DND-41 (cell line): ENCODE data around the gene ERF.

Experiments
- ATAC-seq: fragments of 200-7000 bp; cut with Tn5 transposase; 3 replicates; pipeline ENCODE4 v1.9.1; 2021; ENCODE audit warnings: low read depth; ENCODE audit not compliant: insufficient read depth
- DNase-seq: peaks from one replicate; pipeline ENCODE4 v3.0.0-alpha.2; 2020
- H2AFZ ChIP-seq: 2 replicates; pipeline ENCODE4 v1.6.0; 2012; ENCODE audit warnings: low read depth, low read length
- H3K27ac ChIP-seq: 2 replicates; pipeline ENCODE4 v1.5.1; 2012; ENCODE audit warnings: low read length, inconsistent platforms
- H3K27me3 ChIP-seq: fragments of 200-600 bp; sonication (generic); 2 replicates; pipeline ENCODE4 v1.6.0; 2012; ENCODE audit warnings: low read length, mild to moderate bottlenecking, inconsistent platforms; ENCODE audit not compliant: insufficient read depth, poor library complexity
- H3K36me3 ChIP-seq: 2 replicates; pipeline ENCODE4 v1.5.1; 2012; ENCODE audit warnings: low read length, inconsistent platforms; ENCODE audit not compliant: insufficient read depth
- H3K4me1 ChIP-seq: 2 replicates; pipeline ENCODE4 v1.5.1; 2012; ENCODE audit warnings: mild to moderate bottlenecking, low read length; ENCODE audit not compliant: insufficient read depth
- H3K4me2 ChIP-seq: 2 replicates; pipeline ENCODE4 v1.6.0; 2012; ENCODE audit warnings: mild to moderate bottlenecking, moderate library complexity, low read length, inconsistent platforms; ENCODE audit not compliant: insufficient read depth
- H3K4me3 ChIP-seq, 2 experiments: fragments of 200-600 bp in 1 of 2; shearing (Covaris generic) in 1 of 2; 2 replicates each; pipeline ENCODE4 v1.5.1; 2012 to 2016; ENCODE audit warnings: inconsistent platforms in 2 of 2, low read length in 2 of 2, mild to moderate bottlenecking in 2 of 2, low read depth in 1 of 2, moderate library complexity in 1 of 2
- H3K79me2 ChIP-seq: 2 replicates; pipeline ENCODE4 v1.6.0; 2012; ENCODE audit warnings: low read length, inconsistent platforms; ENCODE audit not compliant: insufficient read depth
- H3K9ac ChIP-seq: 2 replicates; pipeline ENCODE4 v1.6.0; 2012; ENCODE audit warnings: low read depth, mild to moderate bottlenecking, inconsistent platforms, low read length, moderate library complexity
- H3K9me3 ChIP-seq: 2 replicates; pipeline ENCODE4 v1.5.1; 2012; ENCODE audit warnings: low read length, moderate library complexity, mild to moderate bottlenecking, inconsistent platforms; ENCODE audit not compliant: insufficient read depth, severe bottlenecking
- H4K20me1 ChIP-seq: 2 replicates; pipeline ENCODE4 v1.6.0; 2012; ENCODE audit warnings: low read length; ENCODE audit not compliant: insufficient read depth
- EZH2 ChIP-seq: IDR thresholded peaks from 3 replicates; pipeline ENCODE4 v1.6.1; 2012; ENCODE audit warnings: borderline replicate concordance, low read depth, mild to moderate bottlenecking, moderate library complexity, low read length, inconsistent platforms; ENCODE audit not compliant: severe bottlenecking
- TF ChIP-seq, protein P1 (sequence below): IDR thresholded peaks from 2 replicates; pipeline ENCODE4 v1.5.1; 2012; ENCODE audit warnings: borderline replicate concordance, low read length, moderate library complexity, mild to moderate bottlenecking; ENCODE audit not compliant: poor library complexity, severe bottlenecking; ENCODE audit errors: extremely low read depth

The ERF gene

DNA sequence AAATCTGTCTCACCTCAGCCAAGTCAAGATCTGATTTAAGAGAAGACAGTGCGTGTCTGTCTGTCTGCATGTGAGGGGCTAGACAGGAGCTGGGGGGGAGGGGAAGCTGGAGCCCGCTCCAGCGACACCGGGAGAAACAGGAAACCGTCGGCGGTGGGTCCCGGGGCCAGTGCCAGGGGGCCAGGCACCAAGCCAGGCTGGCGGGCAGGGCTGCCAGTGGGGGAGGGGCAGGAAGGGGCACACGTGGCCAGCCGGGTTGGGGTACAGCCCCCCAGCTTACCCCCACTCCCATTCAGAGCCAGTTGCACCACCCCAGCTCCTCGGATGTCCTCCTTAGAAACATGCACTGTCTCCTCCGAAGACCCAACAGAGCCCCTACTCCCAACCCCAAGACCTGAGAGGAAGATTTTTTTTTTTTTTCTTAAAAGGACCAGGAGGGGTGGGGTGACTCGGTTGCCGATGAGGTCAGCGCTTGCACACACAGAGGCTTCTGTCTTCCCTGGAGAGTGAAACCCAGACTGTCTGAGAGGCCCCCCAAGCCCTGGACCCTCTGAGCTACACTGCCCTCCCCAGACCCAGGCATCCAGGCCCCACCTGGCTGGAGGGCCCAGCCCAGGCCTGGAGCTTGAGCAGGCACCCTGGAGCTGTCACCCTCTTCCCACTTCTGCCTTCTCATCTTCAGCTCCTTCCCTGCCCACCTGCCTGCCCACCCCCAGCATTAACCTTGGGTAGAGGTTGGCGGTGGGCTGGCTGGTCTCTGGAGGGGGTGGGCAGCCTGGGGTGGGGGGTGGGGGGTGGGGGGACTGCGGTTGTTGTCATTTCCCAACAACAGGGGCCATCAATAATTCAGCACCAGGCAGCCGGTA lies 4.0 kb downstream of the ERF start:
- Histone ChIP-seq H3K79me2 (peaks cover 50% of the 10 kb centered on the region), H3K4me2 (no peak overlapping the region), H4K20me1 (peaks cover 31% of the 10 kb centered on the region)

DNA sequence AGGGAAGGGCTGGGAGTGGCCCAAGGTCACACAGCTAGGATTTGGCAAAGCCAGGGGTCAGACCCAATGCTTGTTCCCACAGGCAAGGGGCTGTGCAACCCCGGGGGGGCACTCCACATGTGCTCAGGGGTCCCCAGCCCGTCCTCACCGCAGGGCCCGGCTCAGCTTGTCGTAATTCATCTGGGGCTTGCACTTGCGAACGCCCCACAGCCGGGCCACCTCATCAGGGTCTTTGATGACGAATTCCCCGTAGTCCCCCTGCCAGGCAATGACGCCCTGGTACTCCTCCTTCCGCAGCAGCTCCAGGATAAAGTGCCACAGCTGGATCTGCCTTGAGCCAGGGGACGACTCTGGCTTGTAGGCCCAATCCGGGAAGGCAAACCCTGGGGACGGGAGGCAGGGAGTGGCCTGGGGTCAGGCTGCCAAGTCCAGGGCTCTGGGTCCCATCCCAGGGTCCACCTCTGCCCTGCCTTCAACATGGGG lies 4.7 kb downstream of the ERF start:
- H3K4me2 ChIP-seq = no peak overlapping the region
- DNase-seq (no peak), ATAC-seq (no peak)
- no peak overlapping the region for H3K9ac ChIP-seq
- no peak overlapping the region for H2AFZ ChIP-seq
- peaks cover 50% of the 10 kb centered on the region for H3K79me2 ChIP-seq
- peaks cover 31% of the 10 kb centered on the region for H3K36me3 ChIP-seq
- H3K4me3 ChIP-seq = no peak overlapping the region
- H3K27me3 ChIP-seq = no peaks in the 10 kb centered on the region
- H3K9me3 ChIP-seq = no peaks in the 10 kb centered on the region
- H4K20me1 ChIP-seq = peaks cover 31% of the 10 kb centered on the region
- peaks cover 24% of the 10 kb centered on the region for H3K4me1 ChIP-seq
- TF ChIP-seq, protein P1, sequence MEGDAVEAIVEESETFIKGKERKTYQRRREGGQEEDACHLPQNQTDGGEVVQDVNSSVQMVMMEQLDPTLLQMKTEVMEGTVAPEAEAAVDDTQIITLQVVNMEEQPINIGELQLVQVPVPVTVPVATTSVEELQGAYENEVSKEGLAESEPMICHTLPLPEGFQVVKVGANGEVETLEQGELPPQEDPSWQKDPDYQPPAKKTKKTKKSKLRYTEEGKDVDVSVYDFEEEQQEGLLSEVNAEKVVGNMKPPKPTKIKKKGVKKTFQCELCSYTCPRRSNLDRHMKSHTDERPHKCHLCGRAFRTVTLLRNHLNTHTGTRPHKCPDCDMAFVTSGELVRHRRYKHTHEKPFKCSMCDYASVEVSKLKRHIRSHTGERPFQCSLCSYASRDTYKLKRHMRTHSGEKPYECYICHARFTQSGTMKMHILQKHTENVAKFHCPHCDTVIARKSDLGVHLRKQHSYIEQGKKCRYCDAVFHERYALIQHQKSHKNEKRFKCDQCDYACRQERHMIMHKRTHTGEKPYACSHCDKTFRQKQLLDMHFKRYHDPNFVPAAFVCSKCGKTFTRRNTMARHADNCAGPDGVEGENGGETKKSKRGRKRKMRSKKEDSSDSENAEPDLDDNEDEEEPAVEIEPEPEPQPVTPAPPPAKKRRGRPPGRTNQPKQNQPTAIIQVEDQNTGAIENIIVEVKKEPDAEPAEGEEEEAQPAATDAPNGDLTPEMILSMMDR = no peak
- no peak for TF ChIP-seq EZH2
- H3K27ac ChIP-seq = no peak overlapping the region

More for the DNA sequence above, 4.0 kb downstream of the ERF start:
- Histone ChIP-seq H3K9me3 (no peaks in the 10 kb centered on the region), H3K4me3 (no peak overlapping the region), H3K27ac (no peak overlapping the region), H3K9ac (no peak overlapping the region), H2AFZ (no peak overlapping the region), H3K36me3 (peaks cover 31% of the 10 kb centered on the region), H3K4me1 (peaks cover 26% of the 10 kb centered on the region), H3K27me3 (no peaks in the 10 kb centered on the region)
- no peak for TF ChIP-seq EZH2
- TF ChIP-seq, protein P1 = no peak
- DNase-seq (no peak), ATAC-seq (no peak)

DNA sequence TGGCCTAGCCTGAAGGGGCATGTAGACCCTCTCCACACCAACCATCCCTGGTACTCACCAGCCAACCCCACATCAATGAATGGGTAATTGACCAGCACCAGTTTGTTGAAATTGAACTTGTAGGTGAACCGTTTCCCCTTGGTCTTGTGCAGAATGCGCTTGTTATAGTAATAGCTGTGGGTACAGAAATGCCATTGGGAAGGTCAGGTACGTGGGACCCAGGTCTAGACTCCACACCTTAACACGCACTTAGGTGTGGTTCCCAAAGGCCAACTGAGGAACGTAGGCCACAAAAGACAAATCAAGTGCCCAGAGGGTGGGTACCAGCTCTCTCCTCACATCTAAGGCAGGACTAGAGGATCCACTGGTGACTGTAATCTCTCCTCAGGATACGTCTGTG lies 5.2 kb downstream of the ERF start:
- no peak overlapping the region for H3K27ac ChIP-seq
- no peak overlapping the region for H3K4me2 ChIP-seq
- peaks cover 49% of the 10 kb centered on the region for H3K79me2 ChIP-seq
- H3K36me3 ChIP-seq = peaks cover 31% of the 10 kb centered on the region
- H3K4me3 ChIP-seq = no peak overlapping the region
- H4K20me1 ChIP-seq = peaks cover 31% of the 10 kb centered on the region
- H3K27me3 ChIP-seq = no peaks in the 10 kb centered on the region
- DNase-seq (no peak), ATAC-seq (no peak)
- no peak overlapping the region for H3K9ac ChIP-seq
- TF ChIP-seq EZH2 = no peak
- TF ChIP-seq, protein P1 = no peak
- no peaks in the 10 kb centered on the region for H3K9me3 ChIP-seq
- no peak overlapping the region for H2AFZ ChIP-seq
- H3K4me1 ChIP-seq = peaks cover 28% of the 10 kb centered on the region
